OCI-LY1 (cell line): ENCODE results near the gene EIF2D.

ENCODE experiments used
- H2AFZ ChIP-seq: fragments of 200-600 bp; sonication (generic), shearing (Covaris generic); 2 replicates; pipeline ENCODE4 v1.6.0; 2014; ENCODE audit warnings: antibody characterized with exemption, mild to moderate bottlenecking, low read length
- H3F3A ChIP-seq: fragments of 200-600 bp; sonication (generic), shearing (Covaris generic); 2 replicates; pipeline ENCODE4 v1.6.0; 2014; ENCODE audit warnings: mild to moderate bottlenecking, antibody characterized with exemption, low read length, moderate library complexity; ENCODE audit not compliant: insufficient read depth
- H3K27ac ChIP-seq: fragments of 200-600 bp; sonication (generic); 2 replicates; pipeline ENCODE4 v1.5.1; 2014; ENCODE audit warnings: low read length, mixed run types, mild to moderate bottlenecking, low read depth; ENCODE audit not compliant: poor library complexity, severe bottlenecking
- H3K27me3 ChIP-seq: fragments of 200-600 bp; sonication (generic); 2 replicates; pipeline ENCODE4 v1.6.0; 2014; ENCODE audit warnings: antibody characterized with exemption, mild to moderate bottlenecking, low read length, moderate library complexity; ENCODE audit not compliant: insufficient read depth
- H3K36me3 ChIP-seq: fragments of 200-600 bp; sonication (generic); 2 replicates; pipeline ENCODE4 v1.6.1; 2014; ENCODE audit warnings: mild to moderate bottlenecking, antibody characterized with exemption, low read length, moderate library complexity, mixed read lengths; ENCODE audit not compliant: insufficient read depth
- H3K4me1 ChIP-seq: fragments of 200-600 bp; sonication (generic); 2 replicates; pipeline ENCODE4 v1.5.1; 2014; ENCODE audit warnings: mild to moderate bottlenecking, low read length, moderate library complexity; ENCODE audit not compliant: insufficient read depth, severe bottlenecking
- H3K4me2 ChIP-seq: fragments of 200-600 bp; sonication (generic), shearing (Covaris generic); 2 replicates; pipeline ENCODE4 v1.6.1; 2014; ENCODE audit warnings: low read length
- H3K4me3 ChIP-seq: fragments of 200-600 bp; sonication (generic); 2 replicates; pipeline ENCODE4 v1.5.1; 2014; ENCODE audit warnings: low read length, low read depth, mild to moderate bottlenecking, mixed read lengths; ENCODE audit not compliant: poor library complexity, severe bottlenecking
- H3K79me2 ChIP-seq: fragments of 200-600 bp; shearing (Covaris generic); 2 replicates; pipeline ENCODE4 v1.6.1; 2016; ENCODE audit warnings: mixed run types, low read length, mixed read lengths; ENCODE audit not compliant: insufficient read depth
- H3K9ac ChIP-seq: fragments of 200-600 bp; sonication (generic), shearing (Covaris generic); 2 replicates; pipeline ENCODE4 v1.6.1; 2014; ENCODE audit warnings: mild to moderate bottlenecking, low read length, mixed read lengths
- H3K9me2 ChIP-seq: fragments of 200-600 bp; sonication (generic), shearing (Covaris generic); 2 replicates; pipeline ENCODE4 v1.6.1; 2014; ENCODE audit warnings: low read depth, mild to moderate bottlenecking, low read length, mixed read lengths
- H3K9me3 ChIP-seq: fragments of 200-600 bp; shearing (Covaris generic); 2 replicates; pipeline ENCODE4 v1.6.1; 2014; ENCODE audit warnings: low read length, mixed read lengths
- H4K20me1 ChIP-seq: fragments of 200-600 bp; sonication (generic), shearing (Covaris generic); 2 replicates; pipeline ENCODE4 v1.6.0; 2016; ENCODE audit warnings: mild to moderate bottlenecking, low read length; ENCODE audit not compliant: insufficient read depth
- EZH2 ChIP-seq: fragments of 200-600 bp; sonication (generic), shearing (Covaris generic); IDR thresholded peaks from 2 replicates; pipeline ENCODE4 v1.8.0; 2017; ENCODE audit warnings: borderline replicate concordance, mixed run types, mild to moderate bottlenecking, antibody characterized with exemption, low read length, moderate library complexity, mixed read lengths
- TF ChIP-seq, protein P1 (sequence below): fragments of 200-600 bp; sonication (generic), shearing (Covaris generic); IDR thresholded peaks from 2 replicates; pipeline ENCODE4 v1.5.1; 2017; ENCODE audit warnings: mild to moderate bottlenecking, antibody characterized with exemption, low read length, moderate library complexity, mixed read lengths

Gene EIF2D

GRCh38 chr1:206591226-206591625, 21.0 kb downstream of the EIF2D start:
- peaks cover 6% of the 10 kb centered on the region for H3K4me1 ChIP-seq
- H4K20me1 ChIP-seq, result no peaks in the 10 kb centered on the region
- H3K36me3 ChIP-seq, result peaks cover 91% of the 10 kb centered on the region

DNA sequence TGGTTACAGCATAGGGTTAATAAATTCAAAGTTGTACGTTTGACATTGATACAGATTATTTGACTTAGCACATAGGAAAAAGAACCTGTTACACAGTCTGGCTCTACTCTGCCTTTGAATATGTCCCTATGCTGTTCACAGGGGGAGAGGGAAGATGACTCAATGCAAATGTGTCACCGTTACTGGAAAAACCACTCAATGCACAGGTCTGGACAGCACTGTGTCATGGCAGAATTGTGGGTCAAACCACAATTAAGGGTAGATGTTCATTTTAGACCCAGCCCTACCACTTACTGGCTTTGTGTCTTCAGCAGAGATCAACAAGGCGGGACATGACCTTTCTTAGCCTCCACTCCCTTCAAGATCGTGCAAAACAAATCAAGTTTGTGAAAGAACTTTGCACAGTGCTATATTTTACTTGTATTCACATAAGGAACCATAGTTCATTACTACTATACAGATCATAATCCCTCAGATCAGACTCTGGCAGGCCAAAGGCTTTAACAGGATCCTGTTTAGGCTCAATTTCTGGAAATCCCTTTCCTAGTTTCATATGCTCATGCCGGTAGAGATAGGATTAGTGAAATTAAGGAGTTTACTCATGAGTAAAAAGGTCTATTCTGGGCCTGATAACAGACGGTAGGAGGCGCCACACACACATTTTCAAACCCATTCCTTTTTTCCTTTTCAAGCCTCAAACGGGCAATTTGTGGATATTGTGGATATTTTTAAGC, 22.1 kb downstream of the EIF2D start:
- Histone ChIP-seq H4K20me1 (no peaks in the 10 kb centered on the region), H3K27ac (no peak overlapping the region), H3K4me3 (no peak overlapping the region), H3K9ac (no peak overlapping the region), H3F3A (no peaks in the 10 kb centered on the region), H3K4me2 (no peak overlapping the region), H3K4me1 (peaks cover 6% of the 10 kb centered on the region), H3K9me3 (no peaks in the 10 kb centered on the region), H3K36me3 (peaks cover 91% of the 10 kb centered on the region), H3K79me2 (no peaks in the 10 kb centered on the region), H2AFZ (no peak overlapping the region), H3K9me2 (no peaks in the 10 kb centered on the region), H3K27me3 (no peaks in the 10 kb centered on the region)
- TF ChIP-seq, protein P1, sequence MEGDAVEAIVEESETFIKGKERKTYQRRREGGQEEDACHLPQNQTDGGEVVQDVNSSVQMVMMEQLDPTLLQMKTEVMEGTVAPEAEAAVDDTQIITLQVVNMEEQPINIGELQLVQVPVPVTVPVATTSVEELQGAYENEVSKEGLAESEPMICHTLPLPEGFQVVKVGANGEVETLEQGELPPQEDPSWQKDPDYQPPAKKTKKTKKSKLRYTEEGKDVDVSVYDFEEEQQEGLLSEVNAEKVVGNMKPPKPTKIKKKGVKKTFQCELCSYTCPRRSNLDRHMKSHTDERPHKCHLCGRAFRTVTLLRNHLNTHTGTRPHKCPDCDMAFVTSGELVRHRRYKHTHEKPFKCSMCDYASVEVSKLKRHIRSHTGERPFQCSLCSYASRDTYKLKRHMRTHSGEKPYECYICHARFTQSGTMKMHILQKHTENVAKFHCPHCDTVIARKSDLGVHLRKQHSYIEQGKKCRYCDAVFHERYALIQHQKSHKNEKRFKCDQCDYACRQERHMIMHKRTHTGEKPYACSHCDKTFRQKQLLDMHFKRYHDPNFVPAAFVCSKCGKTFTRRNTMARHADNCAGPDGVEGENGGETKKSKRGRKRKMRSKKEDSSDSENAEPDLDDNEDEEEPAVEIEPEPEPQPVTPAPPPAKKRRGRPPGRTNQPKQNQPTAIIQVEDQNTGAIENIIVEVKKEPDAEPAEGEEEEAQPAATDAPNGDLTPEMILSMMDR, result peak; percentile 75
- TF ChIP-seq EZH2, result no peak

More at GRCh38 chr1:206591226-206591625, 21.0 kb downstream of the EIF2D start:
- Histone ChIP-seq H3K9me2 (no peaks in the 10 kb centered on the region), H3F3A (no peaks in the 10 kb centered on the region), H3K27ac (no peak overlapping the region), H3K9ac (no peak overlapping the region), H3K4me3 (no peak overlapping the region), H3K4me2 (no peak overlapping the region), H3K79me2 (no peaks in the 10 kb centered on the region), H3K9me3 (no peaks in the 10 kb centered on the region), H3K27me3 (no peaks in the 10 kb centered on the region), H2AFZ (no peak overlapping the region)
- TF ChIP-seq, protein P1, result no peak
- no peak for TF ChIP-seq EZH2

- Histone ChIP-seq H3K9ac (no peak overlapping the region), H3K9me3 (no peaks in the 10 kb centered on the region)
Measured at GRCh38 chr1:206589206-206589605, 23.1 kb downstream of the EIF2D start.

More at GRCh38 chr1:206589206-206589605, 23.1 kb downstream of the EIF2D start:
- Histone ChIP-seq H4K20me1 (no peaks in the 10 kb centered on the region), H2AFZ (no peak overlapping the region), H3K27me3 (no peaks in the 10 kb centered on the region), H3K4me3 (no peak overlapping the region), H3K4me1 (peaks cover 6% of the 10 kb centered on the region), H3K4me2 (no peak overlapping the region), H3F3A (no peaks in the 10 kb centered on the region), H3K79me2 (no peaks in the 10 kb centered on the region), H3K9me2 (no peaks in the 10 kb centered on the region), H3K36me3 (peaks cover 91% of the 10 kb centered on the region), H3K27ac (no peak overlapping the region)
- TF ChIP-seq, protein P1, result no peak
- no peak for TF ChIP-seq EZH2
